ENCODE data around the gene PCP2.

Gene PCP2

DNA sequence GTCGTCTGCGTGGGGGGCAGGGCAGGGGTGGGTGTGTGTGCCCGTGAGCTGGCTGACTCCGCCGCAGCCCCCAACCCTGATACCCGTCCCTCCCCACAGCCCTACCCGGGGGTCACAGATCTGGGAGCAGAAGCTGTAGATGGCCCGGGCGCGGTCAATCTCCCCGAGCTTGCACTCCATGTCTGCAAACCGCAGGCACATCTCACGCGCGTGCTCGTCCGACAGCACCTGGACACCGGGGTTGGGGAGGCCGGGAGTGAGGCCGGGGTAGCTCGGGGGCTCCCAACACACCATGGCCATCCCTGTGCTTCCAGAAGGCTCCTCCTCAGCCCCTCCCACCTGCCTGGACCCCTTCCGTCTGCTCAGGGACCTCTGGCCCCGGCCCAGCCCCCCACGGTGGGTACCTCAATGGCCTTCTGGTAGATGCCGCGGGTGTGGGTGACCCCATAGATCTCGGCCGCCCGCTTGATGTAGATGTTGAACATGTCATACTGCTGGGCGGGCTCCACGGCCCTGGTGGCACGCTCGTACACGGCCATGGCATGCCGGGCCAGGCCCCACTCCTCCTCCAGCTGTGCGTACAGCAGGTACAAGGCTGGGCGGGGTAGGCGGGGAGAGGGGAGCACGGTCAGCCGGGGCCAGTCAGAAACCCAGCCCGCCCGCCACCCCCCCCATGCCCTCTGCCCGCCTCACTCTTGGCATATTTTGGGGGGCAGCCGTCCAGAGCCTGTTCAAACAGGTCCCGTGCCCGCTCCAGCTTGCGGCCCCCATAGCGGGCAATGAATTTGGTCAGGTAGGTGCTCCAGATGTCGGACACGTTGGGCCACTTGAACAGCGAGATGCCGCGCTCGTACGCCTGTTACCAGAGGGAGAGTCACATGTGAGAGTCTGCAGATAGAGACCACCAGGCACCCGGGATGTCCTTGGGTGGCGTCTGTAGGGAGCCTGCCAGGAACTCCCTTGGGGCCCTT lies 12.8 kb downstream of the PCP2 start:
- Histone ChIP-seq H3K4me3 (ENCODE audit: low read depth, low read length) (no peak overlapping the region), H3K9ac (ENCODE audit: low read depth, low read length) (no peak overlapping the region), H3K27me3 (ENCODE audit: control insufficient read depth, insufficient read depth, low read length) (no peaks in the 10 kb centered on the region), H3K36me3 (ENCODE audit: control insufficient read depth, insufficient read depth, low read length) (peaks cover 49% of the 10 kb centered on the region), H3K9me3 (ENCODE audit: control insufficient read depth, insufficient read depth, low read length) (no peaks in the 10 kb centered on the region), H3K4me1 (ENCODE audit: control insufficient read depth, insufficient read depth, low read length) (no peaks in the 10 kb centered on the region)

DNA sequence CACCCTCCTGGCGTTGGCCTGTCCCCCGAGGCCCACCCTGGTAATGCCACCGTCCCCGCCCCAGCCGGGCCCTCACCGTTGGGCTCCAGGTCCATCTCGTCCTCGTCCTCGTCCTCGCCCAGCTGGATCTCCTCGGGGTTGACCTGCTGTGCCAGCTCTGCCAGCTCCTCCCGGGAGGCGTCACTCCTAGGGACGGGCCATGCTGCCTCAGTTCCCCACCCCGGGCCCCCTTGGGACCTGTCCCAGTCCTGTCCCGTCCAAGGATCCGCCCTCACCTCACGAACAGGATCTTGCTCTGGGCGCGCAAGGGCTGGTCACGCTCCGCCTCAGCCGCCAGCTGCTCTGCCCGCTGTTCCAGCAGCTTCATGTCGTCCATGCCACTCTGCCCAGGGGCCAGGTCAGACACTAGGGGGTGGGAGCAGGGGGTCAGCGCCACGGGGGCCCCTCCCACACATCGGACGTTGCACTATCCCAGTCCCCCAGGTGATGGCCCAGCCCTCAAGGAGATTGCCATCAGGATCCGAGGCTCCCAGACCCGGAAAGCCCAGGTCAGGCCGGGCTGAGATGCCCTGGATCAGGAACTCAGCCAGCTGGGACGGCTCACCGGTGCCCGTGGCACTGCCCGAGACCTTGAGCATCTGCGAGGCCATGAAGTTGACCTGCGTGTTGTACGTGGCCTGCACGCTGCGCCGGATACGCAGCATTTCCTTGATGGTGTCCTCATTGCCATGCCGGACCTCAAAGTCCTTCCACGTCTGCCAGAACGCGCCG lies 13.7 kb downstream of the PCP2 start:
- Histone ChIP-seq H3K4me3 (ENCODE audit: low read depth, low read length) (no peak overlapping the region), H3K4me1 (ENCODE audit: control insufficient read depth, insufficient read depth, low read length) (no peaks in the 10 kb centered on the region), H3K36me3 (ENCODE audit: control insufficient read depth, insufficient read depth, low read length) (peaks cover 45% of the 10 kb centered on the region), H3K9me3 (ENCODE audit: control insufficient read depth, insufficient read depth, low read length) (no peaks in the 10 kb centered on the region), H3K27me3 (ENCODE audit: control insufficient read depth, insufficient read depth, low read length) (no peaks in the 10 kb centered on the region), H3K9ac (ENCODE audit: low read depth, low read length) (no peak overlapping the region)

DNA sequence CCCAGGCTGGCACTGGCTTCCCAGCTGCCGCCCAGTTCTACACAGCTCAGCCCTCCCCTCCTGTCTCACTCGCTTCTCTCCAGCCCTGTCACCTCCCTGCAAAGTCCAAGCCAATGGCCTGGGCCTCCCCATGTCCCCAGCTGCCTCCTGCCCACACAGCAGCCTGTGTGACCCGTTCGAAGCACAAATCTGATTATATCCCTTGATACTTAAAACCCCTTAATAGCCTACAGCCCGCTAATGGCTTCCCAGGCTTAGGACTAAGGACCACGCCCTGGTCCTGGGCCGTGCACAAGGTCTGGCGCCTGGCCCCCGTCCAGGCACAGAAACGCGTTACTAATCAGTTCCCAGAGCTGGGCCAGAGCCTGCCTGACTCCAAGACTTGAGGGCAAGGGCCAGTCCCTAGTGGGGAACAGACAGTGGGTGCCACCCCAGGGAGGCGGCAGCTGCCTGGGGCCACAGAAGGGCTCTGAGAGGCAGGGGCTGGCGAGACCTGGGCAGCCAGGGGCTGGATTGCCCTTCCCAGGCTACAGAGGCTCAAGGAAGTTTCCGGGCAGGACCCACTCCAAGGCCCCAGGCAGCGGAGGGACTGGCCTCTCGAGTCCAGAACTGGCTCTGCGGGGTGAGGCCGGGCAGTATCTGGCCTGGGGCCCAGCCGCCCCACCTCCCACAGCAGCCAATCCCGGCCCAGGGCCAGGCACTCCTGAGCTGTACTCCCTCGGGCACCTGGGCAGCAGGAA lies 14.6 kb downstream of the PCP2 start:
- Histone ChIP-seq H3K36me3 (ENCODE audit: control insufficient read depth, insufficient read depth, low read length) (peaks cover 45% of the 10 kb centered on the region), H3K4me3 (ENCODE audit: low read depth, low read length) (no peak overlapping the region), H3K9ac (ENCODE audit: low read depth, low read length) (no peak overlapping the region)

DNA sequence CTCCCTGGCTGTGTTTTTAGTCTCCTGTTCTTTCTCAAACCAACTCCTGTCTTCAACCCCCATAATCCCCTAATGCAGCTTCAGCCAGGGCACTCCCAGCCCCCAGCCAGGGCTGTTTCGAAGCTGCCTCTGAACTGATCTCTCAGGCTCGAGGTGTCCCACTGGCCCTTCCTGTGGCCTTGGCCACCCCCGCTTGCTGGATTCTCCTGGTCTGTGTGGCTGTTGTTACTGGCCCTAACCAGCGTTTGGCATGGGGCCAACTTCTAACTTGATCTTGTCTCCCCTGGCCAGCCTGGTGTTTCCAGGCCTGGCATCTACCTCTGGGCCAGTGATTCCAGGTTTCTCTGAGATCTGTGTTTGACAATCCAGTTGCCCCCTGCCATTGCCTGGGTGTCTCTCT lies 15.2 kb downstream of the PCP2 start:
- Histone ChIP-seq H3K9ac (ENCODE audit: low read depth, low read length) (no peak overlapping the region), H3K9me3 (ENCODE audit: control insufficient read depth, insufficient read depth, low read length) (no peaks in the 10 kb centered on the region), H3K27me3 (ENCODE audit: control insufficient read depth, insufficient read depth, low read length) (no peaks in the 10 kb centered on the region), H3K36me3 (ENCODE audit: control insufficient read depth, insufficient read depth, low read length) (peaks cover 42% of the 10 kb centered on the region), H3K4me1 (ENCODE audit: control insufficient read depth, insufficient read depth, low read length) (no peaks in the 10 kb centered on the region), H3K4me3 (ENCODE audit: low read depth, low read length) (no peak overlapping the region)

More for the DNA sequence above, 14.6 kb downstream of the PCP2 start:
- H3K4me1 ChIP-seq (ENCODE audit: control insufficient read depth, insufficient read depth, low read length): no peaks in the 10 kb centered on the region
- H3K9me3 ChIP-seq (ENCODE audit: control insufficient read depth, insufficient read depth, low read length): no peaks in the 10 kb centered on the region
- H3K27me3 ChIP-seq (ENCODE audit: control insufficient read depth, insufficient read depth, low read length): no peaks in the 10 kb centered on the region

DNA sequence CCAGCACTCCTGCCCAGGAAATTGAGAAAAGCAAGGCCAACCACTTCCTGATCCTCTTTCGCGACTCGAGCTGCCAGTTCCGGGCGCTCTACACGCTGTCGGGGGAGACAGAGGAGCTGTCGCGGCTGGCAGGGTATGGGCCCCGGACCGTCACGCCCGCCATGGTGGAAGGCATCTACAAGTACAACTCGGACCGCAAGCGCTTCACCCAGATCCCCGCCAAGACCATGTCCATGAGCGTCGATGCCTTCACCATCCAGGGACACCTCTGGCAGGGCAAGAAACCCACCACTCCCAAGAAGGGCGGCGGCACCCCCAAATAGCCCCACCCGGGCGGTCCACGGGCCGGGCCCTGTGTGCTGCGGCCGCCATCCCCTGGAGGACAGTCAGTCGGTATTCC lies 15.8 kb downstream of the PCP2 start:
- H3K9ac ChIP-seq (ENCODE audit: low read depth, low read length): no peak overlapping the region
- no peaks in the 10 kb centered on the region for H3K4me1 ChIP-seq (ENCODE audit: control insufficient read depth, insufficient read depth, low read length)
- H3K4me3 ChIP-seq (ENCODE audit: low read depth, low read length): no peak overlapping the region
- H3K27me3 ChIP-seq (ENCODE audit: control insufficient read depth, insufficient read depth, low read length): no peaks in the 10 kb centered on the region
- no peaks in the 10 kb centered on the region for H3K9me3 ChIP-seq (ENCODE audit: control insufficient read depth, insufficient read depth, low read length)
- peaks cover 36% of the 10 kb centered on the region for H3K36me3 ChIP-seq (ENCODE audit: control insufficient read depth, insufficient read depth, low read length)

DNA sequence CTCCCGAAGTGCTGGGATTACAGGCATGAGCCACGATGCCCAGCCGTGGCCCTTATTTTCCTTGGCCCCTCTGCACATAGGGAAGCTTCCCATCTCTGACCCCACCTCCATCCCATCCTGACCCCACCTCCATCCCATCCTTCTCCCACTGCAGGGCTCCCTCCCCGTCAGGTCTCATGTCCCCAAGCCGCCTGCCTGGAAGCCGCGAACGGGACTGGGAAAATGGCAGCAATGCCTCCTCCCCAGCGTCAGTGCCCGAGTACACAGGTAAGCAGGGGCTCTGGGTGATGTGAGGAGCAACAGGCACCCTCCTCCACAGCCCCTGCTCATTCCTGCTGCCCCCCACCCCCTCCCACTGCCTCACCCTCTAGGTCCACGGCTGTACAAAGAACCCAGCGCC lies 16.3 kb downstream of the PCP2 start:
- no peak overlapping the region for H3K9ac ChIP-seq (ENCODE audit: low read depth, low read length)
- H3K9me3 ChIP-seq (ENCODE audit: control insufficient read depth, insufficient read depth, low read length): no peaks in the 10 kb centered on the region
- H3K36me3 ChIP-seq (ENCODE audit: control insufficient read depth, insufficient read depth, low read length): peaks cover 30% of the 10 kb centered on the region
- H3K4me1 ChIP-seq (ENCODE audit: control insufficient read depth, insufficient read depth, low read length): no peaks in the 10 kb centered on the region
- no peaks in the 10 kb centered on the region for H3K27me3 ChIP-seq (ENCODE audit: control insufficient read depth, insufficient read depth, low read length)
- no peak overlapping the region for H3K4me3 ChIP-seq (ENCODE audit: low read depth, low read length)

DNA sequence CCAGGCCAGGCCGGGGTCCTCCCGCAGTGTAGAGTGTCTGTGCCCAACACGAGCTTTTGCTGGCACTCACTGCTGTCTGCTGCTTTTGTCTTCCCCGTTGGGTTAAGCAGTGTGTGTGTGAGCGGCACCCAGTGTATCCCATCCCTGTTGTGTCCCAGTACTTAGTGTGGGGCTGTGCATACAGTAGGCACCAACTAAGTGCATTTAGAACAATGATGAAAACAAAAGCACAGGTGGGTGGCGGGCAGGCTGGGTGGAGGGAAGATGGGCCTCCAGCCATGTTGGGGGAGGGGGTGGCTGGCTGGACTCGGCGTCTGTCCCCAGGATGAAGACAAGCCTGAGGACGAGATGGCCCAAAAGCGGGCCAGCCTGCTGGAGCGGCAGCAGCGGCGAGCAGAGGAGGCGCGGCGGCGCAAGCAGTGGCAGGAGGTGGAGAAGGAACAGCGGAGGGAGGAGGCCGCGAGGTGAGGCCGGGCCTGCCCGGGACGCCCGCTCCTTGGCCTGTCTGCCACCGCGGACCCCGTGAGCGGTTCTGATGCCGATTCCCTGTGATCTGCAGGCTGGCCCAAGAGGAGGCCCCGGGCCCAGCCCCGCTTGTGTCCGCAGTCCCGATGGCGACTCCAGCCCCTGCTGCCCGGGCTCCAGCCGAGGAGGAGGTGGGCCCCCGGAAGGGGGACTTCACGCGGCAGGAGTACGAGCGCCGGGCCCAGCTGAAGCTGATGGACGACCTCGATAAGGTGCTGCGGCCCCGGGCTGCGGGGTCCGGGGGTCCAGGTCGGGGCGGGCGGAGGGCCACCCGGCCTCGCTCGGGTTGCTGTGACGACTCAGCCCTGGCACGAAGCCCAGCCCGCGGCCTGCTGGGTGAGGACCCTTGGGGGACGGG lies 18.4 kb downstream of the PCP2 start:
- no peaks in the 10 kb centered on the region for H3K4me1 ChIP-seq (ENCODE audit: control insufficient read depth, insufficient read depth, low read length)

DNA sequence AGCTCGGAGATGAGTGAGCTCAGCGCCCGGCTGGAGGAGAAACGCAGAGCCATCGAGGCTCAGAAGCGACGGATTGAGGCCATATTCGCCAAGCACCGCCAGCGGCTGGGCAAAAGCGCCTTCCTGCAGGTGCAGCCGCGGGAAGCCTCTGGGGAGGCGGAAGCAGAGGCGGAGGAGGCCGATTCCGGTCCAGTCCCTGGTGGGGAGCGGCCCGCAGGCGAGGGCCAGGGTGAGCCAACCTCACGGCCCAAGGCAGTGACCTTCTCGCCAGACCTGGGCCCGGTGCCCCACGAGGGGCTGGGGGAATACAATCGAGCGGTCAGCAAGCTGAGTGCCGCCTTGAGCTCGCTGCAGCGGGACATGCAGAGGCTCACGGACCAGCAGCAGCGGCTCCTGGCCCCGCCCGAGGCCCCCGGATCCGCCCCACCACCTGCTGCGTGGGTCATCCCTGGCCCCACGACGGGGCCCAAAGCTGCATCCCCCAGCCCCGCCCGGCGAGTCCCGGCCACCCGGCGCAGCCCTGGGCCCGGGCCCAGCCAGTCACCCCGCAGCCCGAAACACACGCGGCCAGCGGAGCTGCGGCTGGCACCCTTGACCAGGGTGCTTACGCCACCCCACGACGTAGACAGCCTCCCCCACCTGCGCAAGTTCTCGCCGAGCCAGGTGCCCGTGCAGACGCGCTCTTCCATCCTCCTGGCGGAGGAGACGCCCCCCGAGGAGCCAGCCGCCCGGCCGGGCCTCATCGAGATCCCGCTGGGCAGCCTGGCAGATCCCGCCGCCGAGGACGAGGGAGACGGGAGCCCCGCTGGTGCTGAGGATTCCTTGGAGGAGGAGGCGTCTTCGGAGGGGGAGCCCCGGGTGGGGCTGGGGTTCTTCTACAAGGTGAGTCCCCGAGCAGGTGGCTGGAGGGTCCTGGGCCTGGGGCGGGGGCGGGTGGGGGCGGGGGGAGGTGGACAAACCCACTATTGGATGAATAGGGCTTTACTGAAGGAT lies 20.9 kb downstream of the PCP2 start:
- Histone ChIP-seq H3K36me3 (ENCODE audit: control insufficient read depth, insufficient read depth, low read length) (peaks cover 34% of the 10 kb centered on the region), H3K4me1 (ENCODE audit: control insufficient read depth, insufficient read depth, low read length) (no peaks in the 10 kb centered on the region), H3K9me3 (ENCODE audit: control insufficient read depth, insufficient read depth, low read length) (no peaks in the 10 kb centered on the region), H3K4me3 (ENCODE audit: low read depth, low read length) (no peak overlapping the region), H3K27me3 (ENCODE audit: control insufficient read depth, insufficient read depth, low read length) (no peaks in the 10 kb centered on the region), H3K9ac (ENCODE audit: low read depth, low read length) (no peak overlapping the region)

More for the DNA sequence above, 18.4 kb downstream of the PCP2 start:
- H3K9ac ChIP-seq (ENCODE audit: low read depth, low read length): no peak overlapping the region
- H3K36me3 ChIP-seq (ENCODE audit: control insufficient read depth, insufficient read depth, low read length): peaks cover 28% of the 10 kb centered on the region
- H3K9me3 ChIP-seq (ENCODE audit: control insufficient read depth, insufficient read depth, low read length): no peaks in the 10 kb centered on the region
- H3K27me3 ChIP-seq (ENCODE audit: control insufficient read depth, insufficient read depth, low read length): no peaks in the 10 kb centered on the region
- no peak overlapping the region for H3K4me3 ChIP-seq (ENCODE audit: low read depth, low read length)

DNA sequence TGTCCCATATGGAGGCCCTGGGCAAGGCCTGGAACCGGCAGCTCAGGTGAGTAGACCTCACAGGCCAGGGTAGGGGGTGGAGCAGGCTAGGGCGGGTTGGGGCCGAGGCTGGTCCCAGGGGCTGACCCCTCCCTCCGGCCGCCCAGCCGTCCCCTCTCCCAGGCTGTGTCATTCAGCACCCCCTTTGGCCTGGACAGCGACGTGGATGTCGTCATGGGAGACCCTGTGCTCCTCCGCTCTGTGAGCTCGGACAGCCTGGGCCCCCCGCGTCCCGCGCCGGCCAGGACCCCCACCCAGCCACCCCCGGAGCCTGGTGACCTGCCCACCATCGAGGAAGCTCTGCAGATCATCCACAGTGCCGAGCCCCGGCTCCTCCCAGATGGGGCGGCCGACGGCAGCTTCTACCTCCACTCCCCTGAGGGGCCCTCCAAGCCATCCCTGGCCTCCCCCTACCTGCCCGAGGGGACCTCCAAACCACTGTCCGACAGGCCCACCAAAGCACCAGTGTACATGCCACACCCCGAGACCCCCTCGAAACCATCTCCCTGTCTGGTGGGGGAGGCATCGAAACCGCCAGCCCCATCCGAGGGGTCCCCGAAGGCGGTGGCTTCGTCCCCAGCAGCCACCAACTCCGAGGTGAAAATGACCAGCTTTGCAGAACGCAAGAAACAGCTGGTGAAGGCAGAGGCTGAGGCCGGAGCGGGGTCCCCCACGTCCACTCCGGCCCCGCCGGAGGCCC lies 21.8 kb downstream of the PCP2 start:
- Histone ChIP-seq H3K27me3 (ENCODE audit: control insufficient read depth, insufficient read depth, low read length) (no peaks in the 10 kb centered on the region), H3K36me3 (ENCODE audit: control insufficient read depth, insufficient read depth, low read length) (peaks cover 30% of the 10 kb centered on the region), H3K4me3 (ENCODE audit: low read depth, low read length) (no peak overlapping the region), H3K4me1 (ENCODE audit: control insufficient read depth, insufficient read depth, low read length) (no peaks in the 10 kb centered on the region), H3K9me3 (ENCODE audit: control insufficient read depth, insufficient read depth, low read length) (no peaks in the 10 kb centered on the region), H3K9ac (ENCODE audit: low read depth, low read length) (no peak overlapping the region)
